ENCODE data around the gene RNF212.
"Not testable (repeated sequence)": the region's sequence is repeated elsewhere in the genome, so short reads cannot be mapped to it uniquely, and the experiment has no call there.

Gene RNF212, protein sequence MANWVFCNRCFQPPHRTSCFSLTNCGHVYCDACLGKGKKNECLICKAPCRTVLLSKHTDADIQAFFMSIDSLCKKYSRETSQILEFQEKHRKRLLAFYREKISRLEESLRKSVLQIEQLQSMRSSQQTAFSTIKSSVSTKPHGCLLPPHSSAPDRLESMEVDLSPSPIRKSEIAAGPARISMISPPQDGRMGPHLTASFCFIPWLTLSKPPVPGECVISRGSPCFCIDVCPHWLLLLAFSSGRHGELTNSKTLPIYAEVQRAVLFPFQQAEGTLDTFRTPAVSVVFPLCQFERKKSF

GRCh38 chr4:1113311-1114009 lies at the start of gene RNF212:
Gene RNF212 (minus strand): TSS chr4:1113564. CDS start chr4:1113464, 100 bp downstream.
- no peak for DNase-seq

- DNase-seq, result no peak
Measured at GRCh38 chr4:1160351-1160750, 47.0 kb upstream of the RNF212 start.

- DNase-seq, result no peak
Measured at GRCh38 chr4:1156069-1156468, 42.7 kb upstream of the RNF212 start.

DNA sequence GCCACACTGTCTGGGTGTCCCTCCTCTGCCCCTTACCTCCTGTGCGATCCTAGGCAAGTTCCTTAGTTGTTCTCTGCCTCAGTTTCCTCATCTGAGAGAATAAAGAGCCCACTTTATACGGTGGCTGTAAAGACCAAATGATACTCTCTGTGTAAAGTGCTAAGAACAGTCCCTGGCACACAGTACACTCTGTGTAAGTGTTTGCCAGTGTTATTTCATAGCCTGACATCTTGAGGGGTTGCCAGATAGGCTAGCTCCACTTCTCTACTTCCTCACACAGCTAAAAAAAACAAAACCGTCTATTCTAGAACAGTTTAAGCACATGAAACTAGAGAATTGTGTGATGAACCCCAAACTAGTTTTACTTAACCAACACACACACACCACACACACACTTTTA lies 42.0 kb upstream of the RNF212 start:
- DNase-seq, result no peak

- no peak for DNase-seq
Measured at GRCh38 chr4:1154523-1155182, 41.3 kb upstream of the RNF212 start.

GRCh38 chr4:1154126-1154522 lies 40.8 kb upstream of the RNF212 start:
- DNase-seq, result no peak

DNA sequence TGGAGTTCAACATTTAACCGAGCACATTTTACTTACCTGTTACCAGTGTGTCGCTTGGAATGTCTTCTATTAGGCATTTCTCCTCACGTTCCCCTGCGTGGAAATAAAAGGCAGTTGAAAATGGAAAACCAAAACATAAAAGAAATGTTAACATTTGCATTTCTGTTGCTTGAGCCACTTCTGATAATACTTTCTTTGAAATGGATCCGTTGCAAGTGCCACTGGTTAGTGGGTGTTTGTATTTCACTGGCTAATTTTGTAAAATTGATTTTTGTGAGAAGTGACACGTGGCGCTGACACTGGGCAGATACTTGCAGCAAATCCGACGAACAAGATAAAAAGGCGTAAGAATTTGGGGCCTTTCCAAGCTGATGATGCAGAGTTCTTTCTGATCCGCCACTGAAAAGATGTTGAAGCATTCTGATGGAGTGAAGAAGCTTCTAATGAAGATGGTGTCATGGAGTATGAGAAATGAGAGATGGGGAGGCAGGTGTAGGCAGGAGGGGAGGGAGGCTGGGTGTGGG lies 40.3 kb upstream of the RNF212 start:
- DNase-seq, result no peak

GRCh38 chr4:1152290-1152689 lies 38.9 kb upstream of the RNF212 start:
- DNase-seq, result no peak

- DNase-seq, result no peak
Measured at GRCh38 chr4:1151541-1151940, 38.2 kb upstream of the RNF212 start.

DNA sequence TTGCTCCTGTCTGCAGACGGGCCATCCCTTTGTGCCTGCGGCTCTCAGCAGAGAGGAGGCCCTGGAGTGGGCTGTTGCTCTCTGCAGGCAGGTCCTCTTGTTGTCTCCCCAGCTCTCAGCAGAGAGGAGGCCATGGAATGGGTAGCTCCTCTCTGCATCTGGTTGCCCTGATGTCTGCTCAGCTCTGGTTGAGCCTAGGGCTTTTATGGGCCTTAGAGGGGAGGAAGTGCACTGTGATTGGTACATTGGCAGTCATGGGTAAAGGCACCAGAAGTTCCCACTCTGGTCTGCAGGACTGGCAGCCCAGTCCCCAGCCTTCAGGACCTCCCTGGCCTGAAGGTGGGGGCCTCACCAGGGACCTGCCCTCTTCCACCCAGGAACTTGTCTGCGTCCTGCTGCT lies 37.5 kb upstream of the RNF212 start:
- no peak for DNase-seq

GRCh38 chr4:1139860-1140259 lies 26.5 kb upstream of the RNF212 start:
- DNase-seq, result no peak

DNA sequence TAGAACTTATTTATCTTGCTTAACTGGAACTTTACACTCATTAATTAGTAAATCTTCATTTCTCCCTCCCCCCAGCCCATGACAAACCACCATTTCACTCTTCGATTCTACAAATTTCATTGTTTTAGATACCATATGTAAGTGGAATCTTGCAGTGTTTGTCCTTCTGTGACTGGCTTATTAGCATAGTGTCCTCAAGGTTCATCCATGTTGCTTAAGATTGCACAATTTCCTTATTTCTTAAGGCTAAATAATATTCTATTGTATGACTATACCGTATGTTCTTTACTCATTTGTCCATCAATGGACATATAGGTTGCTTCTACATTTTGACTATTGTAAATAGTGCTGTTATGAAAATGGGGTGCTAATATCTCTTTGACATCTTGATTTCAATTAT lies 24.5 kb upstream of the RNF212 start:
- DNase-seq, result no peak

DNA sequence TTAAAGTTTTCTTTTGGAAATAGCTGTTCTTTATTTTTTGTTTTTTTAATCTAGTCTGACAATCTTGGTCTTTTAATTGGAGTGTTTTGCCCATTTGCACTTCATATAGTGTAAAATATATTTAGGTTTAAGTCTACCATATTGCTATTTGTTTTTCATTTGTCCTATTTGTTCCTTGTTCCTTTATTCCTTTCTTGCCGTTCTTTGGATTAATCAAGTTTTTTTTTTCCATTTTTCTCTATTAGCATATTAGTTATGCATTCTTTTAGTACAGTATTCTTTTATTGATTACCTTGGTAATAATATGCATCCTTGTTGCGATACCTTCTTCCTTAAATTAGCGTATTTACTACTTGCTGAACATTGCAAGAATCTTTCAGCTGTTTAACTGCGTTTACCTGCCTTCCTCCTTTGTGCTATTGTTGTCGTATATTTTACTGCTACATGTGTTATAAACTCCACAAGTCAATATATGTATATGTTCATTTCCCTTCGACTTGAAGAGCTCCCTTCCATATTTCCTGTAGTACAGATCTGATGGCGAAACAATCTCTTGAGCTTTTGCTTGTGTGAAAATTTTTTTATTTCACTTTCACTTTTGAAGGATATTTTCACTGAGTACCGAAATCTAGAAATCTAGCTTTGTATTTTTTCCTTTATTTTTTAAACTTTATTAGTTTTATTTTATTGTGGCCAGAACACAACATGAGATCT lies 23.9 kb upstream of the RNF212 start:
- no peak for DNase-seq

DNA sequence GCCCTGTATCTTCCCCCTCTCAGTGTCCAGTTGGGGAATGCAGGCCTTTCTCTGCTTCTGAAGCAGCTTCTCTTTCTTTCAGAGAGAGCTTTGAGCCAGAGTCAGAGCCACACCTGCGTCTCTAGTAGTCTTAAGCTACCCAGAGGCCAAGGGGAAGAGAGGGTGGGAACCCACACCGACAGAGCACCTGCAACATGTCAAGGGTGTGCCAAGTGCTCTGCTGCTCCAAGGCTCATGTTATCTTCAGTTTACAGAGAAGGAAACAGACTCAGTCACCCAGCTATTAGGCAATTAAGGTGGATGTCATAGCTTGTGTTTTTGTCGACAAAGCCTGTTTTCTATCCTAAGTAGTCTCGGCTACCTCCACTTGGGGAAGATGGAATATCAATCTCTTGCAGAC lies 22.7 kb upstream of the RNF212 start:
- DNase-seq, result no peak

GRCh38 chr4:1133033-1133432 lies 19.7 kb upstream of the RNF212 start:
- no peak for DNase-seq

DNA sequence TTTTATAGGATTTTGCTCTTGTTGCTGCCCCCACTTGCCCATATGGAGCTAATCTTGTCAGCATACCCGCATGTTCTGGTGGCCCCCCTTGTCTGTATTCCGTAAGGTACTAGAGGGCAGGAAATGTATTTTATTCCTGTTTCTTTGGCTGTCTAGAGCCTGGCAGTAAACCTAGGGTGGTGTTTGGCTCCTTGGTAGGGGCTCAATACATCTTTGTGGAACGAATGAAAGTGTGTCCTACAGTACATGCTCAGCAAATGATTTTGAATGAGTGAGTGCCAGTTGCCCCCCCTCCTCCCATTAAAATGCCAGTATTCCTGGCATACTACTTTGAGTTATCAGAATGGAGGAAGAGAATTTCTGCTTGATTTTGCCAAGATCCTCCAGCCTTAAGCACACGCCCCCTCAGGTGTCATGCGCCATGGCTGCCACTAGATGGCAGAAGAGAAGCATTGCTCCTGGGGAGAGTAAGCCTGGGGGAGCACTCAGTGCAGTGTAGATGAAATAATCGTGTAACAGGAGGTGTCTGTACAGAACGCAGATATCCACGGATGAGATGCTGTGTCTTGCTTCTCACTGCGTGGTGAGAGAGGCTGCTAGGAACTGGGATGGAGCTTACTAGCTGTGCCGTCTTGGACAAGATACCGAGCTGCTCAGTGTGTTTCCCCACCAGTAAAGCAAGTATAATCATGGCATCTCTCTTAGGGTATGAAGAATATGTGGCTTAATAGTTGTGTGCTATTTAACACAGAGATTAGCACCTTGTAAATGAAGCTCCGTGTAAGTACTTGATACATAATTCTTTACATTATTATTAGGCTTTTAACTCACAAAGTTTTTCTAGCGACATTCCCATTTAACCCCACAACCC lies 17.2 kb upstream of the RNF212 start:
- DNase-seq, result peak; percentile 16

DNA sequence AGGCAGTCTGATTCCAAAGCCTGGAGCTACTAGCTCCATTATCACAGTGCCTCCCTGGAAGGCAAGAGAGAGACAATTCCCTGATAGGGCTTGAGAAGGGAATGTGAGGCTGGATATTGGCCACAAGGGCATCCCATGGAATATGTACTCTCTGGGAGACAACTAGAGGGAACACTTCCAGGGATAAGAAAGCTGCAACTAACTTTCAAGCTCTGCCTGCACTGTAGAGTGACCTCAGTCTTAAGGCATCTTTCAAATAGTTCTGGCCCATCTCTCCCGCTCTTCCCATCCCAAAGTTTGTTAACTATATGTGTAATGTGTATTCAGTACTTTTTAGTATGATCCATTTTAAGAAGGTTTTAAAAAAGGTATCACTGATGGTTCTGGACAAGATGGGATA lies 13.1 kb upstream of the RNF212 start:
- no peak for DNase-seq

DNA sequence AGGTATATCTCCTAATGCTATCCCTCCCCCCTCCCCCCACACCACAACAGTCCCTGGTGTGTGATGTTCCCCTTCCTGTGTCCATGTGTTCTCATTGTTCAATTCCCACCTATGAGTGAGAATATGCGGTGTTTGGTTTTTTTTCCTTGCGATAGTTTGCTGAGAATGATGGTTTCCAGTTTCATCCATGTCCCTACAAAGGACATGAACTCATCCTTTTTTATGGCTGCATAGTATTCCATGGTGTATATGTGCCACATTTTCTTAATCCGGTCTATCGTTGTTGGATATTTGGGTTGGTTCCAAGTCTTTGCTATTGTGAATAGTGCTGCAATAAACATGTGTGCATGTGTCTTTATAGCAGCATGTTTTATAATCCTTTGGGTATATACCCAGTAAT lies 12.1 kb upstream of the RNF212 start:
- DNase-seq, result not testable (repeated sequence)

- no peak for DNase-seq
Measured at GRCh38 chr4:1124818-1125217, 11.5 kb upstream of the RNF212 start.

DNA sequence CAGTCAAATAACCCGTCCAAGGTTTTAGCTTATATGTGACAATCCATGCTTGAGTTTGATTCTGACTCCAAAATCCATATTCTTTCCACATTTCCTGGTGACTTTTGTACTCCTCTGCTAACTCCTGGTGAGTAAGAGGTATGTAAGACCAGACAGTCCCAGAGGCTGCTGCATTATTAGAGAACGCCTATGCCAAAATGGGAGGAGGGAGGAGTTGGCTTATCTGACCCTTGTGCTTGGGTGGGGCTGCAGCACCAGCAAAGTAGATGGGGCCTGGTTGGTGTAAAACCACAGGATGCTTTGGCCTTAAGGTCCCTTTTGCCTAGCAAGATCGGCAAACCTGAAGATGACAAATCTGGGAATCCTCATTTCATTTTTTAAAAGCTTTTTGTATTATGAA lies 9.1 kb upstream of the RNF212 start:
- no peak for DNase-seq

DNA sequence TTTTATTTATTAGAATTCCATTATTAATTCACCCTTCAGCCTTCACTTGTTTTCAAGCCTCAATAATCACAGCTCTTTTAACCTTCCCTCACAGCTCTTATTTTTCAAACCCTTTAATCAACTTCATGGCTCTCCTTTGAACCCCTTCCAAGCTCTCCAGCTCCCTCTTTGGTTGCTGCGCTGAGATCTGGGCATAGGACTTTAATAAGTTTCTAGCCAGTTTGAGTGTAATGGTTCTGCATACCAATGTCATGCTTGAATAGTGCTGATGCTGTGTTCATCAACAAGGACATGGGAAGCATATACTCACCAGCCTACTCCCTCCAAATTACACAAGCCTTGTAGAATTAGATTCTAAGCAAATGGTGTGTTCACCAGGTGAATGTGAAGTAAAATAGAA lies 3.5 kb upstream of the RNF212 start:
- no peak for DNase-seq
